ENCODE results near the gene TOX3. TPM values are rescaled to one million over a fixed set of nuclear protein-coding genes. Genes with fewer than 3 reads are reported as not detected.

Gene TOX3
- total RNA-seq, 1 experiment from 2014 or later: 20.2 TPM

DNA sequence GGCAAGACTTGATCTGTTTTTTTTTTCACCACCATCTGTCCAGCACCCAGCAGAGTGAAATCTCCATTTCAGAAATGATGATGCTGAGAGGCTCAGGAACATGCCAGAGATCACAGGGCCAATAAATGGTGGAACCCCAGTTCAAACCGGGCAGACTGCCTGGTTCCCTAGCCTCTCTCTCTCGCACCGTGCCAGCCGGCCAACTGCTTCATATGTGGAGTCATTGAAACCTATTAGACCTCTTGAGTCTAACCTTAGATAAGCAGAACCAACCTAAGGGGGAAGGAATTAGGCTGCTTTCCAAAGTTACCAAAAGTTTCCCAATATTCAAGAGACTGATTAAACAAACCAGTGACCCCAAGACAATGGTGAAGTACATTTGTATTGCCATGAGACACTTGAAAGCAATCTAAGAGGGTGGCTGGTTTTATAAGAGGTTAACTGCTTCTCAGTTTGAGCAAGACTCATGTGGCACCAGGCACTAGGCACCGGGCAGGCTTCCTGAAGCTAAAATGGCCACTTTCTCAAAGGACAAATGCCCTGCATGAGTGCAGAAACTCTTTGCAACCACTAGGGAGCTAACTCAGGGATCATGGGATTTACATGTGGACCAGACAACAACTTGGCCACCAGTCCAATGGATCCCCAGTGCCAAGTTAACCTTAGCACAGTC, 18.4 kb downstream of the TOX3 start:
- Histone ChIP-seq H3K14ac (ENCODE audit: insufficient read depth, low read length) (no peak overlapping the region), H2AK5ac (ENCODE audit: insufficient read length, low read length) (no peak overlapping the region)

More for the DNA sequence above, 18.4 kb downstream of the TOX3 start:
- Histone ChIP-seq H4K20me1 (ENCODE audit: control insufficient read depth, insufficient read depth, insufficient read length) (no peaks in the 10 kb centered on the region), H3K79me1 (ENCODE audit: insufficient read depth, low read depth, low read length, poor library complexity, severe bottlenecking) (peaks cover 7% of the 10 kb centered on the region), H3K18ac (ENCODE audit: insufficient read length, low read depth, low read length) (no peak overlapping the region), H2BK12ac (ENCODE audit: insufficient read length, low read depth, low read length) (no peak overlapping the region), H3K9me3 (ENCODE audit: control insufficient read depth, low read depth, low read length) (no peaks in the 10 kb centered on the region), H3K4me2 (ENCODE audit: insufficient read depth, insufficient read length, low read length) (no peak overlapping the region), H3K4ac (ENCODE audit: low read depth, low read length) (no peak overlapping the region; the same call in 1 of the 2 replicates), H3K9ac (ENCODE audit: extremely low read depth, insufficient read length, low read length) (no peak overlapping the region), H2BK20ac (ENCODE audit: low read depth, low read length, poor library complexity, severe bottlenecking) (no peak overlapping the region), H2BK15ac (ENCODE audit: low read depth, low read length) (no peak overlapping the region), H2AFZ (ENCODE audit: low read length) (no peak overlapping the region), H4K8ac (replicated peaks; ENCODE audit: insufficient read length, low read depth, low read length) (no peak overlapping the region), H3K79me2 (ENCODE audit: insufficient read depth, low read length) (peaks cover 3% of the 10 kb centered on the region; the same call in 1 of the 2 replicates), H2BK5ac (ENCODE audit: insufficient read length, low read length) (no peak overlapping the region), H4K5ac (ENCODE audit: insufficient read length, low read depth, low read length) (no peak overlapping the region), H3T11ph (ENCODE audit: low read length) (no peak overlapping the region), H3K27me3 (ENCODE audit: insufficient read depth, low read length) (no peaks in the 10 kb centered on the region), H3K23me2 (ENCODE audit: insufficient read length, low read depth, low read length, poor library complexity, severe bottlenecking) (no peaks in the 10 kb centered on the region), H4K91ac (ENCODE audit: insufficient read length, low read depth, low read length) (no peak overlapping the region), H2BK120ac (ENCODE audit: low read depth, low read length, poor library complexity, severe bottlenecking) (no peak overlapping the region), H3K56ac (ENCODE audit: insufficient read length, low read depth, low read length) (no peak overlapping the region), H3K23ac (ENCODE audit: insufficient read length, low read depth, low read length) (no peak overlapping the region), H3K4me1 (ENCODE audit: insufficient read depth, low read length) (peaks cover 15% of the 10 kb centered on the region; the same call in 1 of the 2 replicates), H3K27ac (ENCODE audit: insufficient read length, low read depth, low read length) (no peak overlapping the region)
- H3K27me3 Mint-ChIP-seq (ENCODE audit: low read depth): no peaks in the 10 kb centered on the region
- peak overlapping the region in 2 of 3 experiments; percentile 11 to 61; a peak in 1 of 7 replicates for H3K27ac Mint-ChIP-seq
- WGBS (ENCODE audit: extremely low coverage, insufficient read length, low lambda C conversion rate): no CpG with 5 or more reads among the region's 5 CpGs
- H3K9me3 Mint-ChIP-seq: no peaks in the 10 kb centered on the region
- no peak overlapping the region for H3K4me3 Mint-ChIP-seq
- TF ChIP-seq CTCF (conservative IDR thresholded peaks at IDR 0.05): peak; percentile 50; the same call in 2 of the 3 replicates
- DNase-seq: no peak
- peaks cover 3 to 12% (median 7%) of the 10 kb centered on the region in 3 experiments; a peak in 5 of 7 replicates for H3K36me3 Mint-ChIP-seq (ENCODE audit: insufficient read depth in 1 of 3, low read depth in 3 of 3)
- peaks cover 47 to 62% of the 10 kb centered on the region in 2 experiments for H3K4me1 Mint-ChIP-seq

Data from H9 (cell line).